ENCODE measurements around the gene ANKRD13A. TPM values are rescaled to one million over a fixed set of nuclear protein-coding genes. Genes with fewer than 3 reads are reported as not detected.
A peak's percentile ranks its signal among the peaks of the same experiment; 100 is the strongest.

The ANKRD13A gene
- total and polyA plus RNA-seq, 7 donors: 21.6 to 85.3 (median 72.4) TPM

GRCh38 chr12:110012659-110013058 lies 13.4 kb downstream of the ANKRD13A start:
- H3K36me3 ChIP-seq: peaks cover 9 to 58% (median 15%) of the 10 kb centered on the region in 4 donors
- H3K27ac ChIP-seq: no peak overlapping the region
- H3K4me1 ChIP-seq: peaks cover 0 to 9% (median 0%) of the 10 kb centered on the region in 4 donors
- intact Hi-C loops (cut with DNase I): no loop called here
- no peaks in the 10 kb centered on the region for H3K9me3 ChIP-seq
- TF ChIP-seq POLR2AphosphoS5 (IDR thresholded peaks at IDR 0.05) (no peak), POLR2A (IDR thresholded peaks at IDR 0.05) (no peak), CTCF (IDR thresholded peaks at IDR 0.05) (no peak), EP300 (IDR thresholded peaks at IDR 0.05) (no peak)
- no peak overlapping the region for H3K4me3 ChIP-seq
- H3K27me3 ChIP-seq: no peaks in the 10 kb centered on the region
- WGBS, 2 donors: 78 to 89% methylated on average over 4 of the region's 4 CpGs
- DNase-seq: no peak

GRCh38 chr12:110015132-110015531 lies 15.9 kb downstream of the ANKRD13A start:
- no peak overlapping the region for H3K4me3 ChIP-seq
- peaks cover 10 to 82% (median 31%) of the 10 kb centered on the region in 4 donors for H3K36me3 ChIP-seq
- no peaks in the 10 kb centered on the region for H3K9me3 ChIP-seq
- WGBS, 2 donors: 33 to 55% methylated on average over 2 of the region's 2 CpGs
- intact Hi-C loops (cut with DNase I): no loop called here
- peaks cover 0 to 9% (median 0%) of the 10 kb centered on the region in 4 donors for H3K4me1 ChIP-seq
- DNase-seq: no peak
- H3K27ac ChIP-seq: no peak overlapping the region
- H3K27me3 ChIP-seq: no peaks in the 10 kb centered on the region
- TF ChIP-seq EP300 (IDR thresholded peaks at IDR 0.05) (no peak), CTCF (IDR thresholded peaks at IDR 0.05) (no peak), POLR2A (IDR thresholded peaks at IDR 0.05) (no peak), POLR2AphosphoS5 (IDR thresholded peaks at IDR 0.05) (no peak)

GRCh38 chr12:110020956-110021355 lies 21.7 kb downstream of the ANKRD13A start:
- intact Hi-C loops (cut with DNase I): no loop called here
- no peaks in the 10 kb centered on the region for H3K27me3 ChIP-seq
- peaks cover 0 to 28% (median 15%) of the 10 kb centered on the region in 4 donors for H3K4me1 ChIP-seq
- H3K9me3 ChIP-seq: no peaks in the 10 kb centered on the region
- no peak for DNase-seq
- 89 to 93% methylated on average over 4 of the region's 4 CpGs for WGBS, 2 donors
- TF ChIP-seq EP300 (IDR thresholded peaks at IDR 0.05) (no peak), CTCF (IDR thresholded peaks at IDR 0.05) (no peak), POLR2A (IDR thresholded peaks at IDR 0.05) (no peak), POLR2AphosphoS5 (IDR thresholded peaks at IDR 0.05) (no peak)
- H3K36me3 ChIP-seq: peaks cover 10 to 71% (median 20%) of the 10 kb centered on the region in 4 donors
- H3K27ac ChIP-seq: no peak overlapping the region
- no peak overlapping the region for H3K4me3 ChIP-seq

- H3K36me3 ChIP-seq: peaks cover 0 to 66% (median 21%) of the 10 kb centered on the region in 4 donors
- H3K27ac ChIP-seq: peak overlapping the region in 2 of 4 donors; percentile 63 to 64
- no peaks in the 10 kb centered on the region for H3K9me3 ChIP-seq
- H3K4me3 ChIP-seq: no peak overlapping the region
- H3K27me3 ChIP-seq: no peaks in the 10 kb centered on the region
- TF ChIP-seq POLR2A (IDR thresholded peaks at IDR 0.05) (no peak), EP300 (IDR thresholded peaks at IDR 0.05) (no peak), POLR2AphosphoS5 (IDR thresholded peaks at IDR 0.05) (no peak), CTCF (IDR thresholded peaks at IDR 0.05) (no peak)
- H3K4me1 ChIP-seq: peaks cover 0 to 28% (median 15%) of the 10 kb centered on the region in 4 donors
- no peak for DNase-seq
- intact Hi-C loops (cut with DNase I): no loop called here
- WGBS, 2 donors: 86 to 90% methylated on average over 5 of the region's 5 CpGs
These were observed 24.1 kb downstream of the ANKRD13A start for GRCh38 chr12:110023059-110023980.

All from sigmoid colon (tissue), 7 donors.